Measurements from ENCODE around the gene VAT1L.

VAT1L gene

DNA sequence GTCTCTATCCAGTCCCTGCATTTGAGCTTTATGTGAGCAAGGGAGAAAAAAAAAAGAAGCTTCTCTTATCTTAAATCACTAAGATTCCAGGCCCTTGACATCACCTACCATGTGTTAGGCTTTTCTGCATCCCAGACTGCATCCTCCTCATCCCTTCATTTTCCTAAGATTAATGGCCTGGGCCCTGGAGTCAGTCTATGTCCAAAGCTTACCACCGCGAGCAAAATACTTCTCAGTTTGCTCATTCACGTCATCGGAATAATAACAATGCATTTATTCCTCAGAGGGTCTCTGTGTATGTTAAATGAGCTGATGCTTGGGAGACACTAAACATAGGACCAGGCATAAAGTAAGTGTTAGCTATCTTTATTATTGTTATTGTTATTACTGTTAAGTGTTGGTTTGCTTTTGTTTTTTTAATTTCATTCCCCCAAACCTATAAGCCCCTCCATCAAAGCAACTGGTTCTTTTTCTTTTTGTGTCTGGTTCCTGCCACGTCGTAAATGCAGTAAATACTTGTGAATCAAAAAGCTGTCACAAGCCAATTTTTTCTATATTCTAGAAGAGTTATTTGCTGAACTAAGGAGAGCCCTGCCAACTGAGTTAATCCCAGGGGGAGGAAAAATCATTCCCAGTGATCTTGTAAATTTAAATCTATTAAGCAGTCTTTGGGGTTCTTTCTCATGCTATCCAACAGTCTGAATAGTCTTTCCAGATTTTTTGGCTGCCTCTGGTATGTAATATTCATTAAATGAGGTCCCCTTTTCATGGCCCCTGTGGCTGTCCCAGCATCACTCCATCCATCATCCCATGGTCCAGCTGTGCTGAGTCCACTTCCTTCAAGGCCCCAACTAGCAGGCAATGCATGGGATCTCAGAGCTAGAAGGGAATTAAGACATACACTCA is 46.5 kb downstream of the VAT1L start:
- no peak for DNase-seq

DNA sequence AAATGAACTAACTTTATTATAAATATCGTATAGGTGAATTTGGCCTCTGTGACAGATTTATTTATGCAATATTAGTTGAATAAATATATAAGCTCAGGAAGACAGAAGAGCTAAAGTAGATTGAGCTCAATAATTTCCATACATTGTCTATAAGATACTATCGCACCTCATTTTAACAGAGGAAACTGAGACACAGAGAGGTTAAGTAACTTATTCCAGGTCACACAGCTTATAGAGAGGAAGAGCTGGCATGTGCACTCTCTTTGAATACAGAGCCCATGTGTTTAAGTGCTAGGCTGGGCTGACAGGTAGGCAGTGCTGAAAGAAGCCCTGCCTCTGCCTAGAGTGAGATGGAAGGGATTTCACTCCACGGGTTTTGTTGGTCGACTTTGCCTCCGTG is 48.4 kb downstream of the VAT1L start:
- DNase-seq = no peak

GRCh38 chr16:77838597-77839255 is 50.4 kb downstream of the VAT1L start:
- no peak for DNase-seq

DNA sequence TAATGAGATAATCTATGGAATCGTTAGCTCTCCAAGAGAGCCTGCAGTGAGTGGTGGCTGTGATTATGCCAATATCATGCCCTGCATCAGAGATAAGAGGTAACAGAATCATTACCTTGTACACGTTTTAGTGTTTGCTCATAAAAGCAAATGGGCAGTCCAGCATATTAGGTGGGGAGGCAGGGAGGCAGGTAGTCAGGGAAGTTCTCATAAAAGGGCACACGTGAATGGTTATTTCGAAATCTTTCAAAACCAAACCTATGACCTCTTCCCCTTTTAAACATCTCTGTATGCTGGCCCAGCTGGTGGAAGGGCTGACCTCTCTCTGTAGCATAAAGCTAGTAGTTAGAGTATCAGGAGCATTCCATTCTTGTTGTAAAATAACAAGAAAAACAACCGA is 51.7 kb downstream of the VAT1L start:
- no peak for DNase-seq

DNA sequence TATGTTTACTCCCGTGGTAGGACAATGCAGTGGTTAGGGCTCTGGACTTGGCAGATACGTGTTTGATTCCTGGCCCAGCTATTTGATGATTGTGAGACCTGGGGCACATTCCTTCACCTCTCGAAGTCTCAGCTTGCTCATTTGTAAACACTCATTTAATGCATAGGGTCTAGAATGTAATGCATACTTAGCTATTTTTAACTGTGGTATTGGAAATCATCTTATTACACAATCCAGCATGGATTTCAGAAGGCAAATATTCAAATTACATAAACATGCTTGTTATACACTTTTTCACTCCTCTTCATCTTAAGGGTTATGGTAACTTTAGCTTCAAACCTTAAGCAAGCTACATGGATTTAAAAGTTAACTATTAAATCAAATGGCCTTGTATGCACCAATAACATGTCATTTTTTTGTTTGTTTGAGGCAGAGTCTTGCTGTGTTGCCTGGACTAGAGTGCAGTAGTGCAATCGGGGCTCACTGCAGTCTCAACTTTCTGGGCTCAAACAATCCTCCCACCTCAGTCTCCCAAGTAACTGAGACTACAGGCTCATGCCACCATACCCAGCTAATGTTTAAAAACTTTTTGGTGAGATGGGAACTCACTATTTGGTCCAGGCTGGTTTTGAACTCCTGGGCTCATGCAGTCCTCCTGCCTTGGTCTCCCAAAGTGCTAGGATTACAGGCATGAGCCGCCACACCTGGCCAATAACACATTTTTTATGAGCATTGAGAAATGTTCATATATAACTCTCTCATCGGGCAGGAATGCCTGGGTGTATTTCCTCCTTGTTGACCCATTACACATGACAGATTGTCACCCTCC is 52.5 kb downstream of the VAT1L start:
- DNase-seq = no peak

- DNase-seq = no peak
Observed at GRCh38 chr16:77841502-77841763, 53.1 kb downstream of the VAT1L start.

- DNase-seq = no peak
Observed at GRCh38 chr16:77842468-77842867, 54.1 kb downstream of the VAT1L start.

DNA sequence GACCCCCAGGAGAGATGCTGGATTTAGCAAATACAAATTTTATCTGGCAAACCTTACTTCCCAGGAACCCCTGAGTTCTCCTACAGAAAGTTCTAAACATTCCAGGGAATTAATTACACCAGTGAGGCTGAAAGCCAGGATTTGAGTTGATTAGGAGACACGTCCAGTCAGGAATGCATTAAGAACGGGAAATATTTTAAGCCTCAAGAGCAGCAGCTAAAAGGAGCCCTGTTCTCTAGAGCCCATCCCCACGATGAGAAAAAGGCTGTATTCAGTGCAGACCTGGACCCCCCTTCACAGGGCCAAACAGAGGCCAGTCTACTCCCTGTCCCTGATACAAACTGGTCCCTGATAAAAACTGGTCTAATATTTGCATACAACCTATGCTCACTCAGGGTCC is 55.0 kb downstream of the VAT1L start:
- DNase-seq = no peak

DNA sequence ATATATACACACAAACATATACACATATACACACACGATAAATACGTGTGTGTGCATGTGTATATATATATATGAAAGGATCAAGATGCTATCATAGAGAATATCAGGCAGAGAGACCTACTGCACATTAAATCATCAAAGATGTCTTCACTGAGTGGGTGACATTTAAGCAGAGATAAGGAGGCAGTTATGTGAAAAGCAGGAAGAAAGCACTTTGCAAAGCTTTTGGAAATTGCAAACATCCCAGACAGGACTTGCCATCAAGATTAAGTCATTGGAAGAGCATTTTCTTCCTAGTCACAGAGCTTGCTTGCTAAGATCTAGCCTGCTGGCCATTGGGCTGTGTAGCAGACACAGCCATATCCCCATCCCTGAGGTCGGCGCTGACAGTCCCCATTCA is 56.4 kb downstream of the VAT1L start:
- no peak for DNase-seq

DNA sequence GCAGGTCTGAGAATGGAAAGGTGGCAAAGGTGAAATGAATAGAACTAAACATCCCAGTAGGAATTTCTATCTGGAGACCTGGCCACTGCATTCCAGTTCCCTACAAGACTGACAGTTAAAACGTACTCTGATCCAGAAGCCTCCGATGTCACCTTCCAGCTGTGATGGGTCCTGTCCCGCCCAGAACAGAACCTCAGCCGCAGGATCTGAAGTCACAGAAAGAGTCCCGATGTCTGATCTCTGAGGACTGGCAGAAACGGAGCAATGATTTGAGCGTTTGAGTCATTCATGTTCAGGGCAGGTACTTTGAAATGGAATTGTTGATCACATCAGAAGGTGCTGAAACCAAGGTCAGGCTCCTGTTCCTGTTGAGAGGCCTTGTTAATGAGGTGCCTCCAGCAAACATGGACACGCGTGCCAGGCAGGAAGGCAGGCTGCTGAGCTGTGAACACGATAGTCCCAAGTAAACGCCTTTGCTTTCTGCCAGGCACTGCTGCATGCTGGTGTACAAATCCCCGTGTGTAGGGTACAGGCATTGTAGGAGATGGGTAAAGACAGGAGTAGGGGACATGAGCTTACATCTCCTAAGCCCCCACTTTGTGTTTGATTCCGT is 61.4 kb downstream of the VAT1L start:
- DNase-seq = no peak

- no peak for DNase-seq
Observed at GRCh38 chr16:77850636-77851333, 62.4 kb downstream of the VAT1L start.

- no peak for DNase-seq
Observed at GRCh38 chr16:77853161-77853560, 64.8 kb downstream of the VAT1L start.

GRCh38 chr16:77856438-77857160 is 68.2 kb downstream of the VAT1L start:
- DNase-seq = no peak

GRCh38 chr16:77858060-77858459 is 69.7 kb downstream of the VAT1L start:
- DNase-seq = no peak

- no peak for DNase-seq
Observed at GRCh38 chr16:77859493-77860232, 71.3 kb downstream of the VAT1L start.

DNA sequence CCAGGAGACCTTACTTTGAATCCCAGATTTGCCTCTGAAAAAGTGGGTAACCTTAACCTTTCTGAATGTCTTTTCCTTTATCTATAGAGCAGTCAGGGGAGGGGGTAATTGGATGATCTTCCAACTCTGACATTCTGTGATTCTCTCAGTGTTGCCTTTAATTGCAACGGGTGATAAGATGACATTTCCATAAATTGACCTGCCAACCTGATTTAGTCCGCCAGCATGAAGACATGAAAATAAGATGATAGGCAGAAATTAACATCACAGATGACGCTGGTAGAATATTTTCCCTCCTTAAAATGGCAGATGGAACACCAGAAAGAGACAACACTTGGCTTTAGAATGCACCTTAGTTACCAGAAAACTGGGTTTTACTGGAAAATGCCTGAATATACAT is 72.6 kb downstream of the VAT1L start:
- no peak for DNase-seq

- DNase-seq = no peak
Observed at GRCh38 chr16:77863250-77863649, 74.9 kb downstream of the VAT1L start.

- no peak for DNase-seq
Observed at GRCh38 chr16:77866752-77867151, 78.4 kb downstream of the VAT1L start.

GRCh38 chr16:77868052-77868451 is 79.7 kb downstream of the VAT1L start:
- DNase-seq = no peak

DNA sequence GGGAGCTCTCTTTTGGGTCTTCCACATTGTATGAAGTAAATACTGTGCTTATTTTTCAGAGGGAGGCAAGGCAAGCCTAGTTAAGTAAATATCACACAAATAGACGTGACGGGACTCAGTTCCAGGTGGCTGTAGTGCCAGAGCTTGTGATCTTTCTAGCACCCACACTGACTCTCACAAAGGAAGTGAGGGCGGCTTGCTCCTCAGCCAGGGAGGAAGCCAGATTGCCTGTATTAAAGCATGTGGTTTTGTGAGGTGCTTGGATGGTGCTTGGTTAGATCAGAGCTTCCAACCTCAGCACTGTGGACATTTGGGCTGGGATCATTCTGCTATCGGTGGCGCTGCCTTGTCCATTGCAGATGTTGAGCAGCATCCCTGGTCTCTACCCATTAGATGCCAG is 80.1 kb downstream of the VAT1L start:
- no peak for DNase-seq
